GM18505 (cell line): Measurements from ENCODE around the gene OSBPL9.

Source experiments
- ATAC-seq: cut with Tn5 transposase; IDR thresholded peaks from one replicate; pipeline ENCODE4 v1.9.1; 2021; ENCODE audit not compliant: unreplicated experiment
- POLR2A ChIP-seq: IDR thresholded peaks from 4 replicates; pipeline ENCODE4 v1.6.1; 2011; ENCODE audit warnings: borderline replicate concordance; ENCODE audit not compliant: insufficient read depth, insufficient read length; ENCODE audit errors: extremely low read depth

OSBPL9 gene

GRCh38 chr1:51708911-51709760, 92.2 kb downstream of the OSBPL9 start:
- ATAC-seq: no peak
- no peak for TF ChIP-seq POLR2A

GRCh38 chr1:51709951-51710350, 93.1 kb downstream of the OSBPL9 start:
- ATAC-seq: no peak
- TF ChIP-seq POLR2A: no peak

GRCh38 chr1:51712590-51712989, 95.7 kb downstream of the OSBPL9 start:
- TF ChIP-seq POLR2A: no peak
- no peak for ATAC-seq

- TF ChIP-seq POLR2A: no peak
- ATAC-seq: no peak
Measured at GRCh38 chr1:51714374-51715019, 97.6 kb downstream of the OSBPL9 start.

- no peak for ATAC-seq
- no peak for TF ChIP-seq POLR2A
Measured at GRCh38 chr1:51715369-51715768, 98.5 kb downstream of the OSBPL9 start.

- no peak for TF ChIP-seq POLR2A
- no peak for ATAC-seq
Measured at GRCh38 chr1:51716746-51717145, 99.9 kb downstream of the OSBPL9 start.

GRCh38 chr1:51717842-51718241, 101.0 kb downstream of the OSBPL9 start:
- TF ChIP-seq POLR2A: no peak

GRCh38 chr1:51719146-51719545, 102.3 kb downstream of the OSBPL9 start:
- ATAC-seq: no peak

More at GRCh38 chr1:51717842-51718241, 101.0 kb downstream of the OSBPL9 start:
- ATAC-seq: no peak

GRCh38 chr1:51724797-51725196, 107.9 kb downstream of the OSBPL9 start:
- TF ChIP-seq POLR2A: no peak

More at GRCh38 chr1:51719146-51719545, 102.3 kb downstream of the OSBPL9 start:
- TF ChIP-seq POLR2A: no peak

GRCh38 chr1:51726051-51726450, 109.2 kb downstream of the OSBPL9 start:
- no peak for ATAC-seq
- no peak for TF ChIP-seq POLR2A

More at GRCh38 chr1:51724797-51725196, 107.9 kb downstream of the OSBPL9 start:
- no peak for ATAC-seq

- TF ChIP-seq POLR2A: no peak
Measured at GRCh38 chr1:51726544-51727225, 109.8 kb downstream of the OSBPL9 start.

GRCh38 chr1:51727366-51727765, 110.5 kb downstream of the OSBPL9 start:
- no peak for TF ChIP-seq POLR2A
- no peak for ATAC-seq

More at GRCh38 chr1:51726544-51727225, 109.8 kb downstream of the OSBPL9 start:
- no peak for ATAC-seq

GRCh38 chr1:51728611-51729155, 111.8 kb downstream of the OSBPL9 start:
- no peak for ATAC-seq
- TF ChIP-seq POLR2A: no peak
